GM23338 (cell line): ENCODE measurements around the gene CFAP299. TPM values are rescaled to one million over a fixed set of nuclear protein-coding genes. Genes with fewer than 3 reads are reported as not detected.

Experiments
- ATAC-seq: fragments of 200-7000 bp; cut with Tn5 transposase; 3 replicates; pipeline ENCODE4 v1.9.1; 2020
- DNase-seq: peaks from one replicate; pipeline ENCODE4 v3.0.0-alpha.2; 2015; ENCODE audit warnings: low spot score
- H2AFZ ChIP-seq: fragments of 200-600 bp; sonication (generic); 2 replicates; pipeline ENCODE4 v1.8.0; 2016; ENCODE audit warnings: antibody characterized with exemption, mild to moderate bottlenecking, moderate library complexity
- H3F3A ChIP-seq: fragments of 200-600 bp; sonication (generic); replicated peaks from 2 replicates; pipeline ENCODE4 v1.8.0; 2017; ENCODE audit warnings: antibody characterized with exemption, mixed run types, low read depth
- H3K27ac ChIP-seq: fragments of 200-600 bp; sonication (generic); 2 replicates; pipeline ENCODE4 v1.6.1; 2016; ENCODE audit warnings: low read depth
- H3K27me3 ChIP-seq: fragments of 200-600 bp; sonication (generic); 2 replicates; pipeline ENCODE4 v1.8.0; 2016; ENCODE audit warnings: mild to moderate bottlenecking, mixed run types, moderate library complexity; ENCODE audit not compliant: insufficient read depth
- H3K36me3 ChIP-seq: fragments of 200-600 bp; sonication (generic); 2 replicates; pipeline ENCODE4 v1.8.0; 2016; ENCODE audit warnings: mild to moderate bottlenecking; ENCODE audit not compliant: insufficient read depth
- H3K4me1 ChIP-seq: fragments of 200-600 bp; sonication (generic); 2 replicates; pipeline ENCODE4 v1.8.0; 2016; ENCODE audit warnings: mild to moderate bottlenecking, moderate library complexity; ENCODE audit not compliant: insufficient read depth
- H3K4me2 ChIP-seq: fragments of 200-600 bp; sonication (generic); 2 replicates; pipeline ENCODE4 v1.7.1; 2017; ENCODE audit warnings: mixed run types
- H3K4me3 ChIP-seq: fragments of 200-600 bp; sonication (generic); 2 replicates; pipeline ENCODE4 v1.6.1; 2016; ENCODE audit warnings: mixed run types
- H3K79me2 ChIP-seq: fragments of 200-600 bp; sonication (generic); replicated peaks from 2 replicates; pipeline ENCODE4 v1.8.0; 2017; ENCODE audit warnings: mild to moderate bottlenecking; ENCODE audit not compliant: insufficient read depth
- H3K9me2 ChIP-seq: fragments of 200-600 bp; sonication (generic); 2 replicates; pipeline ENCODE4 v1.8.0; 2017; ENCODE audit not compliant: insufficient read depth
- H4K20me1 ChIP-seq: fragments of 200-600 bp; sonication (generic); replicated peaks from 2 replicates; pipeline ENCODE4 v1.8.0; 2017; ENCODE audit warnings: mild to moderate bottlenecking; ENCODE audit not compliant: insufficient read depth
- H3K27ac Mint-ChIP-seq: 2 replicates; pipeline ENCODE4 v1.8.0; 2020; ENCODE audit warnings: inconsistent platforms, mild to moderate bottlenecking, moderate library complexity, mixed read lengths
- H3K27me3 Mint-ChIP-seq: 3 replicates; pipeline ENCODE4 v1.8.0; 2022; ENCODE audit warnings: low read depth, mild to moderate bottlenecking, moderate library complexity, mixed read lengths, inconsistent platforms; ENCODE audit not compliant: insufficient read depth, poor library complexity
- H3K36me3 Mint-ChIP-seq: 3 replicates; pipeline ENCODE4 v1.8.0; 2021; ENCODE audit warnings: low read depth, mild to moderate bottlenecking, inconsistent platforms, moderate library complexity, mixed read lengths
- H3K4me1 Mint-ChIP-seq: 3 replicates; pipeline ENCODE4 v1.8.0; 2020; ENCODE audit warnings: mild to moderate bottlenecking, inconsistent platforms, mixed read lengths
- H3K4me3 Mint-ChIP-seq: 3 replicates; pipeline ENCODE4 v1.8.0; 2021; ENCODE audit warnings: moderate library complexity, mild to moderate bottlenecking, inconsistent platforms, mixed read lengths
- H3K9me3 Mint-ChIP-seq: 3 replicates; pipeline ENCODE4 v1.8.0; 2020; ENCODE audit warnings: moderate library complexity, mild to moderate bottlenecking, inconsistent platforms, mixed read lengths
- CREB1 ChIP-seq: fragments of 250-450 bp; sonication (Bioruptor Pico); IDR thresholded peaks from 2 replicates; pipeline ENCODE4 v1.5.0; 2020; ENCODE audit warnings: low read depth, mild to moderate bottlenecking, moderate library complexity
- JUNB ChIP-seq: IDR thresholded peaks from one replicate; pipeline ENCODE4 v1.6.1; 2016; ENCODE audit warnings: antibody characterized with exemption; ENCODE audit not compliant: unreplicated experiment
- POLR2AphosphoS5 ChIP-seq: IDR thresholded peaks from 2 replicates; pipeline ENCODE4 v1.6.1; 2016; ENCODE audit warnings: antibody characterized with exemption, low read depth
- polyA plus RNA-seq: library from polyadenylated mRNA; unstranded; fragments of >200 nt; fragmentation: Nextera tagmentation; extraction: Ambion mirVana; gene quantifications from 2 replicates; pipeline ENCODE4 v1.2.1, GENCODE V29; 2016
- total RNA-seq: library from RNA; depleted of rRNA; stranded (reverse); fragments of >200 nt; shearing (Covaris generic); gene quantifications from 2 replicates; pipeline ENCODE4 v1.2.3, GENCODE V29; 2014
- TF ChIP-seq, protein P1 (sequence below): fragments of 250-450 bp; sonication (Bioruptor Pico); IDR thresholded peaks from 2 replicates; pipeline ENCODE4 v1.5.0; 2020; ENCODE audit warnings: mild to moderate bottlenecking, moderate library complexity

Gene CFAP299
- total and polyA plus RNA-seq, 2 experiments from 2014 or later: not detected

DNA sequence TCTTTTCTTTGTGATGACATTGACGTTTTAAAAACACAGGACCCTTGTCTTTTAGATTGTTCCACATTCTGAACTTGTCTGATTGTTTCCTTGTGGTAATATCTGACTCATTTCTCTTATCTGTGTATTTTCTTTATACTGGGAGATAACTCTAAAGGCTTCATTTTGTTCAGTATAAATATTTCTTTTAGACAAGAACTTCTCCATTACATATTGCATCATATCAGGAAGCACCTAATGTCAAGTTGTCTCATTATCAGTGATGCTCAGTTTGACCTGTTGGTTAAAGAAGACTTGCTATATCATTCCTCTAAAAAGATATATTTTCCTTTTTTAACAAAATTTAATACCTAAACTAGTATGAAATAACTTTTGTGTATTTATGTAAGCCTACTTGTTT is 542.7 kb downstream of the CFAP299 start:
- Mint-ChIP-seq H3K27me3 (peaks cover 2% of the 10 kb centered on the region), H3K27ac (no peak overlapping the region)

More for the DNA sequence above, 542.7 kb downstream of the CFAP299 start:
- H3K4me3 ChIP-seq: no peak overlapping the region
- Mint-ChIP-seq H3K36me3 (no peaks in the 10 kb centered on the region), H3K4me1 (peaks cover 4% of the 10 kb centered on the region; the same call in 2 of the 3 replicates), H3K4me3 (no peak overlapping the region), H3K9me3 (no peaks in the 10 kb centered on the region)
- TF ChIP-seq JUNB (no peak), CREB1 (CRISPR knock-in tag) (no peak), POLR2AphosphoS5 (no peak)
- TF ChIP-seq, protein P1, sequence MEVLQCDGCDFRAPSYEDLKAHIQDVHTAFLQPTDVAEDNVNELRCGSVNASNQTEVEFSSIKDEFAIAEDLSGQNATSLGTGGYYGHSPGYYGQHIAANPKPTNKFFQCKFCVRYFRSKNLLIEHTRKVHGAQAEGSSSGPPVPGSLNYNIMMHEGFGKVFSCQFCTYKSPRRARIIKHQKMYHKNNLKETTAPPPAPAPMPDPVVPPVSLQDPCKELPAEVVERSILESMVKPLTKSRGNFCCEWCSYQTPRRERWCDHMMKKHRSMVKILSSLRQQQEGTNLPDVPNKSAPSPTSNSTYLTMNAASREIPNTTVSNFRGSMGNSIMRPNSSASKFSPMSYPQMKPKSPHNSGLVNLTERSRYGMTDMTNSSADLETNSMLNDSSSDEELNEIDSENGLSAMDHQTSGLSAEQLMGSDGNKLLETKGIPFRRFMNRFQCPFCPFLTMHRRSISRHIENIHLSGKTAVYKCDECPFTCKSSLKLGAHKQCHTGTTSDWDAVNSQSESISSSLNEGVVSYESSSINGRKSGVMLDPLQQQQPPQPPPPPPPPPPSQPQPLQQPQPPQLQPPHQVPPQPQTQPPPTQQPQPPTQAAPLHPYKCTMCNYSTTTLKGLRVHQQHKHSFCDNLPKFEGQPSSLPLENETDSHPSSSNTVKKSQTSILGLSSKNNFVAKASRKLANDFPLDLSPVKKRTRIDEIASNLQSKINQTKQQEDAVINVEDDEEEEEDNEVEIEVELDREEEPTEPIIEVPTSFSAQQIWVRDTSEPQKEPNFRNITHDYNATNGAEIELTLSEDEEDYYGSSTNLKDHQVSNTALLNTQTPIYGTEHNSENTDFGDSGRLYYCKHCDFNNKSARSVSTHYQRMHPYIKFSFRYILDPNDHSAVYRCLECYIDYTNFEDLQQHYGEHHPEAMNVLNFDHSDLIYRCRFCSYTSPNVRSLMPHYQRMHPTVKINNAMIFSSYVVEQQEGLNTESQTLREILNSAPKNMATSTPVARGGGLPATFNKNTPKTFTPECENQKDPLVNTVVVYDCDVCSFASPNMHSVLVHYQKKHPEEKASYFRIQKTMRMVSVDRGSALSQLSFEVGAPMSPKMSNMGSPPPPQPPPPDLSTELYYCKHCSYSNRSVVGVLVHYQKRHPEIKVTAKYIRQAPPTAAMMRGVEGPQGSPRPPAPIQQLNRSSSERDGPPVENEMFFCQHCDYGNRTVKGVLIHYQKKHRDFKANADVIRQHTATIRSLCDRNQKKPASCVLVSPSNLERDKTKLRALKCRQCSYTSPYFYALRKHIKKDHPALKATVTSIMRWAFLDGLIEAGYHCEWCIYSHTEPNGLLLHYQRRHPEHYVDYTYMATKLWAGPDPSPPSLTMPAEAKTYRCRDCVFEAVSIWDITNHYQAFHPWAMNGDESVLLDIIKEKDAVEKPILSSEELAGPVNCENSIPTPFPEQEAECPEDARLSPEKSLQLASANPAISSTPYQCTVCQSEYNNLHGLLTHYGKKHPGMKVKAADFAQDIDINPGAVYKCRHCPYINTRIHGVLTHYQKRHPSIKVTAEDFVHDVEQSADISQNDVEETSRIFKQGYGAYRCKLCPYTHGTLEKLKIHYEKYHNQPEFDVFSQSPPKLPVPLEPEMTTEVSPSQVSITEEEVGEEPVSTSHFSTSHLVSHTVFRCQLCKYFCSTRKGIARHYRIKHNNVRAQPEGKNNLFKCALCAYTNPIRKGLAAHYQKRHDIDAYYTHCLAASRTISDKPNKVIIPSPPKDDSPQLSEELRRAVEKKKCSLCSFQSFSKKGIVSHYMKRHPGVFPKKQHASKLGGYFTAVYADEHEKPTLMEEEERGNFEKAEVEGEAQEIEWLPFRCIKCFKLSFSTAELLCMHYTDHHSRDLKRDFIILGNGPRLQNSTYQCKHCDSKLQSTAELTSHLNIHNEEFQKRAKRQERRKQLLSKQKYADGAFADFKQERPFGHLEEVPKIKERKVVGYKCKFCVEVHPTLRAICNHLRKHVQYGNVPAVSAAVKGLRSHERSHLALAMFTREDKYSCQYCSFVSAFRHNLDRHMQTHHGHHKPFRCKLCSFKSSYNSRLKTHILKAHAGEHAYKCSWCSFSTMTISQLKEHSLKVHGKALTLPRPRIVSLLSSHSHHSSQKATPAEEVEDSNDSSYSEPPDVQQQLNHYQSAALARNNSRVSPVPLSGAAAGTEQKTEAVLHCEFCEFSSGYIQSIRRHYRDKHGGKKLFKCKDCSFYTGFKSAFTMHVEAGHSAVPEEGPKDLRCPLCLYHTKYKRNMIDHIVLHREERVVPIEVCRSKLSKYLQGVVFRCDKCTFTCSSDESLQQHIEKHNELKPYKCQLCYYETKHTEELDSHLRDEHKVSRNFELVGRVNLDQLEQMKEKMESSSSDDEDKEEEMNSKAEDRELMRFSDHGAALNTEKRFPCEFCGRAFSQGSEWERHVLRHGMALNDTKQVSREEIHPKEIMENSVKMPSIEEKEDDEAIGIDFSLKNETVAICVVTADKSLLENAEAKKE (CRISPR knock-in tag): no peak
- ATAC-seq (no peak), DNase-seq (no peak)
- H3K4me2 ChIP-seq: no peak overlapping the region
- H3K79me2 ChIP-seq: no peaks in the 10 kb centered on the region
- no peaks in the 10 kb centered on the region for H3K27me3 ChIP-seq
- no peaks in the 10 kb centered on the region for H4K20me1 ChIP-seq
- no peak overlapping the region for H3K27ac ChIP-seq
- no peaks in the 10 kb centered on the region for H3K4me1 ChIP-seq
- H3K9me2 ChIP-seq: no peaks in the 10 kb centered on the region; the same call in 1 of the 2 replicates
- no peaks in the 10 kb centered on the region for H3K36me3 ChIP-seq
- H3F3A ChIP-seq: no peaks in the 10 kb centered on the region
- H2AFZ ChIP-seq: no peak overlapping the region
